HTERT RPE-1 (cell line): Measurements from ENCODE around the gene SORT1.
"Not testable (repeated sequence)": the region's sequence is repeated elsewhere in the genome, so short reads cannot be mapped to it uniquely, and the experiment has no call there.

Source experiments
- in situ Hi-C: fragments of 300-500 bp; cut with MboI; formaldehyde crosslinking; loops from 4 replicates; pipeline ENCODE4 v1.14.3; 2020; ENCODE audit warnings: low sequenced_read_pairs

The SORT1 gene

DNA sequence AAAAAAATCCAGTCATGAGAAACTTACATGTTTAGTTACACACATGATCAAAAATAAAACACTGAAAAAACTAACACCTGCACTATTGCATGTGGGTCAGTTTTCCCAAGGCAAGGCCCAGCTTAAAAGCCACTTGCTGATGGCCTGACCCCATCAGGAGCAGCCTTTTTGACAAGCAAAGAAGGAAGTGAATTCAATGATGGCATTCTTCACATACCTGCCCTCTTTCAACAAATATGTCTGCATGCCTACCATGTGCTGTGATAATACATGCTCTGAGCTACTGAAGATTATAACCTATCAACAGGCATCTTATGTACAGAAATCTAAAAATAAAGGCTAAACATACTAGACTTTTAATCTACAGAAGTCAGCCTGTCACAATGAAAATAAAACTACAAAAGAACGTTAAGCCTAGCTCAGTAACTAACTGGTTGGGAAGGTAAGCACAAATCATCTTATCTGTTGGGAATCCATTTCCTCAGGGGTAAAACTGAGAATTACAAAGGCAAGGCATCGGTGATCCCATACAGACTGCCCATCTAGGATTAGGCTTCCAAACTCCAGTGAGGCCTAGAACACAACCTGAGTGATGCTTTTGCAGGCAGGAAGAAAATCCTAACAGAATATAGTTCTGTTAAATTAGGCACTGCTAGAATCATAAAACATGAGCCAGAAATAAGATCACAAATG is 14.5 kb downstream of the SORT1 start:
- in situ Hi-C loops, result no loop called here

DNA sequence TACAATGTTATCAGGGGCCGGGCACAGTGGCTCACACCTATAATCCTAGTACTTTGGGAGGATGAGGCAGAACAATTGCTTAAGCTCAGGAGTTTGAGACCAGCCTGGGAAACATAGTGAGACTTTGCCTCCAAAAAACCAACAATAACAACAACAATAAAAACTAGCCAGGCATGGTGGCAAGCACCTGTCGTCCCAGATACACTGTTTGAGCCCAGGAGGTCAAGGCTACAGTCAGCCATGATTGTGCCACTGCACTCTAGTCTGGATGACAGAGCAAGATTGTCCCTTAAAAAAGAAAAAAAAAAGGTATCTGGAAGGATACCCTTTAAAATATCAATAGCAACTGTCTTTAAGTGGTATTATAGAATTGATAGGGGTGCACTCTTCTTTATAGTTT is 16.1 kb downstream of the SORT1 start:
- in situ Hi-C loops, result no loop called here

DNA sequence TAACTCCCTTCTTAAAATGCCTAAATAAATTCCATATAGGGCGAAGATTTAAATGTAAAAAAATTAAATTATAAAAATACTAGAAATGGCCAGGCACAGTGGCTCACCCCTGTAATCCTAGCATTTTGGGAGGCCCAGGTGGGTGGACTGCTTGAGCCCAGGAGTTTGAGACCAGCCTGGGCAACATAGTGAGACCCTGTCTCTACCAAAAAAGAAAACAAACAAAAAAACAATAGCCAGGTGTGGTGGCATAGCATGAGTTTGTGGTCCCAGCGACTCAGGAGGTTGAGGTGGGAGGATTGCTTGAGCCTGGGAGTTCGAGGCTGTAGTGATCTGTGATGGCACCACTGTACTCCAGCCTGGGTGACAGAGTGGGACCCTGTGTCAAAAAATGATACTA is 17.8 kb downstream of the SORT1 start:
- in situ Hi-C loops, result no loop called here

DNA sequence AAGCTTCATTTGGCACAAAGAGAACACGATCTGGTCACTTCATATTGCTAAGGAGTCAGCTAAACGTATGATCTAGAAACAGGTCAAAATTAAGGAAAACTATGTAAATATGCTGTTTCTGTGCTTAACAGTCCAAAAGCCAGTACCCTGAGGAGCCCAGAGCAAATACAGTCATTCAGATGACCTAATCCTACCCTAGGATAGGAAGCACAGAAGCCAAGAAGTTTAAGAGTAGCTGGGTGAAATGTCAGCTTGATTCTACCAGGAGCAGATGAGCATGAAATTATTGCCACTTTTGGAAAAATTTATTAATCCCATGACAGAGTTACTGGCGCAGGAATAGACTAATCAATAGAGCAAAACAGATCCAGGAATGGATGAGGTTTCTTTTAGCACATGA is 18.3 kb downstream of the SORT1 start:
- in situ Hi-C loops, result no loop called here

DNA sequence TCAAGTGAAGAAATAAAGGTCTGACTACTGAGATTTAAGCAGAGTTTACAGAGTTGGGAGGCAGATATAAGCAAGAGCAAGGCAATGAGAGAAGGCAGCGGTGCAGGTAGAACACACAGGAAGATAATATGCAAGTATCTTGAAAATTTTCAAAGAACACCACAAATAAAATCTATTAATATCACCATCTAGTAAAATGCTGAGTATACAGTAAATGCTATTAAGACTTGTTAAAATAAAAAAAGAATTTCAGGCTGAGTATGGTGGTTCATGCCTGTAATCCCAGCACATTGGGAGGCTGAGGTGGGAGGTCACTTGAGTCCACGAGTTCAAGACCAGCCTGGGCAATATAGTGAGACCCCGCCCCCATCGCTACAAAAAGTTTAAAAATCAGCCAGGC is 20.0 kb downstream of the SORT1 start:
- in situ Hi-C loops, result no loop called here

DNA sequence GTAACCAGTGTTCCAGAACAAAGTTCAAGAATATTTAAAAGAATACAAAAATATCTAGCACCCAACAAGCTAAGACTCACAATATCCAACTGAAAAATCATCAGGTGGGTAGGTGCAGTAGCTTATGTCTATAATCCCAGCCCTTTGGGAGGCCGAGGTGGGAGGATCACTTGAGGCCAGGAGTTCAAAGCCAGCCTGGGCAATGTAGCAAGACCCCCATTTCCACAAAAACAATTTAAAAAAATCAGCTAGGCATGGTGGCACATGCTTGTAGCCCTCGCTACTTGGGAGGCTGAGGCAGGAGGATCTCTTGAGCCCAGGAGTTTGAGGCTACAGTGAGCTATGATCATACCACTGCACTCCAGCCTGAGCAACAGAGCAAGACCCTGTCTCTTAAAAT is 24.0 kb downstream of the SORT1 start:
- in situ Hi-C loops, result not testable (repeated sequence)

DNA sequence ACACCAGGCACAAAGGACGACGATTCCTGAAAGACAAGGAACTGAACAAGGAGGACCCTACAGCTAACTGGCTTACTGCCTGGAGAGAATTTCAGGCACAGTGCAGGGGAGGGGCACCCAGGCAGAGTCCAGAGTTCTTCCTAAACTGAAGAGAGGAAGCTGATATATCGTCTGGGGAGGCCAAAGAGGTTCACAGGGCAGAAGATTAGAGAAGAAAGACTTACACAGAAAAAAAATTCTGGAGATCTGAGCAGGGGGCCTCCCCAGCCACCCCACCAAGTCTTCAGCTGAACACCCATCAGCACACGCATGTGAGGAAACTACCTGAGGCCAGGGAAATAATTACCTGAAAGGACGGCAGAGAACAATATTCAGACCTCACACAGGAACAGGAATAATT is 24.6 kb downstream of the SORT1 start:
- in situ Hi-C loops, result no loop called here

DNA sequence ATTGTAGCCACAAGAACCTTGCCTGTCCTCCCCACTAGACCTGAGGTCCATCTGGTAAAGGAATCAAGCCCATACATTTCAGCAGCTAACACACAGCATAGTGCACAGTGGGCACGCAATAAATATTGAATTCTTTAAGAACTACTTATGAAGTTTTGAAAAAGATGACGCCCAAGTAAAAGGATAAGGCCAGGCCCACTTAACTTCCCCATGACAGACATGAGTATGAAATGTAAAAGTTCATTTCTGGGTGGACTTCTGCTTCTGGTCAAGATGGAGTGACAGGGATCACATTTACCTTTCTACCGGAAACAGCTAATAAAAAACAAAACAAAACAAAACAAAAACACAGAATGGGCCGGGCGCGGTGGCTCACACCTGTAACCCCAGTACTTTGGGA is 25.4 kb downstream of the SORT1 start:
- in situ Hi-C loops, result no loop called here

DNA sequence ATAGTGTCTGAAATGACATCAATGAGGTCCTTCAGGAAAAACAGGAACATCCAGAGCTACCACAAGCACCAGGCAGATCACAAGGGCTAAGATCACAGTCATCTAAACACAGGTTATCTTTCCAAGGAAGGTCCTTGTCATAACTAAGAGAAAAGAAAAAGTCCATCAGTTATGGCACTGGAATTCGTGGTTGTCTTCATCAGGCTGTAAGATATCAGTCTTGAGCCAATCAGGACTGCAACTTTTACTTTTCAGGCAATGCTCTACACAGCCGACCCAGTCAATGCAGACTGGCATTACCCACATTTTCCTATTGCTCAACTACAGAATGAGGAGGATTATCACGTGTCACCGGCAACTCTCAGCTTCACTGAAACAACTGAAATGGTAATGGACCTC is 26.4 kb downstream of the SORT1 start:
- in situ Hi-C loops, result no loop called here

DNA sequence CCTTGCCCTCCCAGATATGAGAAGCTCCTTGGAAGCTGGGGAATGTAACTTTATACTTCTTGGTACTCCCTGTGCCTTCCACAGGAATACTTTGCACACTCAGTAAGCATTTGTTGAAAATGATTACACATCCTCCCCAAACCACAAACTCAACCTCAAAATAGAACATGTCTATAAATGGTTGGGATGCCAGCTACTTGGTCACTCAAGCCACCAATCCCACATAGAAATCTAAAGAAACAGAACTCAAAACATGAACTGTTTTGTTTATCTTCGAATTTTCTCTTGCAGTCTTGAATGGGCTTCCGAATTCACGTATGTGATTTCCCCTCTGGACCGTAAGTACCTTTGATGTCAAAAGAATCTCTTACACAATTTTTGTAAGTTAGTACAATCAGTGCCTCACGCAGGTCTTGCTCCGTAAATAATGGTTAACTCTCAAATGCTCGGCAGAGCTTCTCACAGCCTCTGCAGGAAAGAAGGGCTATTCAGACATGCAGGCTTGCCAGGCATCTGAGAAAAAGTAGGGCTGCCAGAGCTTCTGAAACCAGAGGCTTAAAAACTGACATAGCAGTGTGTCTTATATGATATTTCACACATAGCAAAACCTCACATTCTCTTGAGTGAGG is 26.9 kb downstream of the SORT1 start:
- in situ Hi-C loops, result no loop called here

DNA sequence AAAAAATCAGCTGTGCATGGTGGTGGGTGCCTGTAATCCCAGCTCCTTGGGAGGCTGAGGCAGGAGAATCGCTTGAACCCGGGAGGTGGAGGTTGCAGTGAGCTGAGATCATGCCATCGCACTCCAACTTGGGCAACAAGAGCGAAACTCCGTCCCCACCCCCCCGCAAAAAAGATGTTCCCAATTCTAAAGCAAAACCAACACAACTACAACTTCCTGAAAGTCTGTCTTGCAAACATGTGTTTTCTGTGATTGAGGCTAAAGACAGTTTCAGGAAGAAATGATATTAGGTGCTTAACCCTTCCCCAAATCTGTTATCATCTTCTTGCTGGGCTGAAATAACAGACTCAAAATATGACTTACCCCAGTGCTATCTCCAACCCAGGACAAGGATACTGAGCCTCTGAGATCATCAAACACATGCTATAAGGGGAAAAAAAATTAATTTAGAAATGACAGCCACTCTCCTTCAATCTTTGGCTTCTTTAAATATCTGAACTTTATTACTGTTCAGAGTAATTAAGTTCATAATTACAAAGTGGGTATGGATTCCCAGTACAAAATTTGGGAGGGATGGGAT is 28.5 kb downstream of the SORT1 start:
- in situ Hi-C loops, result no loop called here

DNA sequence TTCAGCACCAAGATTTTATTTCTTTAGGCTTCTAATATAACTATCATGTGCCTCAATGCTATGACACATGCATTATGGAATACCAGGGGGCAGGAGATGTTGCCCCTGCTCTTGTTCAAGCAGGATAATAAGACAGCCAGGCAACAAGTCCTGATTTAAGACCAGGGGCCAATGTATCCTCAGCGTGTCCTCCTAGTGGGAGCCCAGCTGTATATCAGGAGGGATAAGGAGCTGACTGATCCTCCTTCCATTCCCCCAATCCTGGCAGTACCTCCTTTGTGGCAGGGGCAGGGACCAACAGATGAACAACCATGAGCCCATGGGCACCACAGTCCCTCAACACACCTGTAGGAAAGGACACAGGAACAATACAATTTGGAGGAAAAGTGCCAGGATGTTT is 29.3 kb downstream of the SORT1 start:
- in situ Hi-C loops, result no loop called here

DNA sequence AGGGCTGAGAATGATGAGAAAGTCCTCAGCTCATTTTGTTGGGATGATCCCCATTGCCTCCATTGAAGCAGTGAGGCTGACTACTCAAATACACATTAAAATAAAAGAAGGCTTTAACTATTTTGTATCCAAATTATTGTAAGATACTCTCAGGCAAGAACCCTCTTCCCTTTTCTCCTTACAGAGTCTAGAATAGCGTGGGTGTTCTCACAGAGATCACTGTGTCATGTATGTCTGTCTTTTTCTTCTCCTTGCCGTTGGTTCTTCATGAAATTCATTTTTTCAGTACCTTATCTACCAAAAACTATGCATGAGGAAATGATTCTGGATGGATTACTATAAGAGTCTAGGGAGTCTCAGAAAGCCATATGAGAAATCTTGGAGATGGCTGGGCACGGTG is 30.1 kb downstream of the SORT1 start:
- in situ Hi-C loops, result no loop called here

DNA sequence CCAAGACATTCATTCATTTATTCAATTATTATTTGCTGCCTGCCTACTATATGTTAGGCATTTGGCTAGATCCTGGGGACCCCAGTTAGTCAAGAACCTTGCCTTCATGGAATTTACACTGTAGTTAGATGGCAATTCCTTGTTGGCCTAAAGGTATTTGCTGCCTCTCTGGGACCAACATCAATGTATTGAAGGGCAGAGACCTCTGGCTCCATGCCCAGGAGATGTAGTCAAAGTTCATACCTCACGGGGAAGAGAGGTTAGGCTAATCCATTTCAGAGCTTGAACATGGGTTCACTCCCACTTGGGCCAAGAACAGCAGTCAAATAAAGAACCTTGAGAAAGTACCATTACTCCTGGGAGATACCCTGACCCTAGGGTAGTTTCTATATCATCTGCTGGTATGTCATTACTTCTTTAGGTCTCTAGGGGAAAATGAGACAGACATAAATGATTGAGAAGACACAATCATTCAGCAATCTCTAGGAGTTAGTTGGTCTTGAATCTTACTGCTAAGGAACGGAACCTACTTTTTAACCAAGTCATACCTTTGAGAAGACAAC is 32.0 kb downstream of the SORT1 start:
- in situ Hi-C loops, result no loop called here

DNA sequence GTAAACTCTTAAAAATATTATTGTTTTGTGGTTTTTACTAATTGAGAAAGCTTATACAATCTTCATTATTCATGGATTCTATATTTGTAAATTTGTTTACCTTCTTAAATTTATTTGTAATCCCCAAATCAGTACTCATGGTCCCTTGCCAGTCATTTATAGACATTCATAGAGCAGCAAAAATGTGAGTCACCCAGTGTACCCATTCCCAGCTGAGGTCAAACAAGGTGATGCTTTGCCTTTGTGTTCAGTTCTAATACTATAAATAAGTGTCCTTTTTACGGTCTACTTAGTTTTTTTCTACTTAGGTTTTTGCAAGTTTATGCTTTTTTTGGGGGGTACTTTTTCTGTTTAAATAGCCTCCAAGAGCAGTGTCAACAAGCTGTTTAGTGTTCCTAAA is 36.1 kb downstream of the SORT1 start:
- in situ Hi-C loops, result no loop called here

DNA sequence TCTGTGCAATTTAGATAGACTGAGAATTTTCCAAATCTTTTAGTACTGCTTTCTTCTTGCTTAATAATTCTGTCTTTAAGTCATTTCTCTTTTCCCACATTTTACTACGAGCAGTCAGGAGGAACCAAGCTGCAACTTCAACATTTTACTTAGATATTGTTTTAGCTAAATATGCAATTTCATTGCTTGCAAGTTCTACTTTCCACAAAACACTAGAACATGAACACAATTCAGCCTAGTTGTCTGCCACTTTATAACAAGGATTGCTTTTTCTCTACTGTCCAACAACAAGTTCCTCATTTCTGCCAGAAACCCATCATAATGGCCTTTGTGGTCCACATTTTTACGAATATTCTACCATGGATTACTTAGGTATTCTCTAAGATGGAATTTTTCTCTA is 36.6 kb downstream of the SORT1 start:
- in situ Hi-C loops, result no loop called here

DNA sequence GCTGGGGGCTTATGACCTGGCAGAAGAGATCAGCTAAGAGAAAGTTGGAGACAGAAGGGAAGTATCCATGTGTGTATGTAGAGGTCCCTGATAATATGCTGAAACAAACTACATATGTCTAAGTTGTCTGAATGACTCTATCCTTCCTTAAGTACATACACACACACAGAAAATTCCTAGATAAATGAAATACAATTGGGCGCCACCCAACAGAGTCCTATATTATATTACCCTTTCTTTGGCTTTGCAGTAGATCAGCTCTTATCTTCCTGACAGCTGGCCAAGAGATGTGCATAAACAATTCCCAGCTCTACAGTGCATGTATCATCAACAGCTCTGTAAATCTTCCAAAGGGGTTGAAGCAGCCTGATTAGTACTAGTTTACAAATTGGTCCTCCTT is 40.1 kb downstream of the SORT1 start:
- in situ Hi-C loops, result no loop called here

DNA sequence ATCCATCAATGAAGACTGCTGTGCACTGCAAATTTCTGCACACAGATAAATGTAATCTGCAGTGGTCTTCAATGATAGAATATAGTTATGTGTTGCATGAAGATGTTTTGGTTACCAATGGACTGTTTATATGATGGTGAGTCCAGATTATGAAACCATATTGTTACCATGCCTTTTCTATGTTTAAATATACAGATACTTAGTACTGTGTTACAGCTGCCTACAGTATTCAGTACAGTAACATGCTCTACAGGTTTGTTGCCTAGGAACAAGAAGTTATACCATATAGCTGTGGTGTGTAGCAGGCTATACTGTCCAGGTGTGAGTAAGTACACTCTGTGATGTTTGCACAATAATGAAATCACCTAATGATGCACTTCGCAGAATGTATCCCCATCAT is 40.8 kb downstream of the SORT1 start:
- in situ Hi-C loops, result no loop called here

DNA sequence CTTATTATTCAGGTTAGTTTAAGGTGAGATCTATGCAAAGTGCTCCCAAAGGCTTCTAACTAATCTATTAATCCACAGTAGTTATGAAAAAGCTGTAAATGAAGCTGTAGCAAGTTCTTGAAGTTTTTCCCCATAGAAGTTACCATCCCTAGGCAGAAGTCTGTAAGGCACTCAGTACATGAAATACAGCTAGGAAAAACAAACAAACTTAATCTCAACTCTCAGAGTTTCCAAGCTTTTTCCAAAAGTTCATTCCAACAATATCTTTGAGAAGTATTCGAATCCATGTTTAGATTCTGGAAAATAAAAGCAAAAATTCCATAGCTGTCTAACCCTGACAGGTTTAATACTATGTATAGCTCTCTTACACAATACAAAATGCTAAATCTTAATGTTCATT is 41.2 kb downstream of the SORT1 start:
- in situ Hi-C loops, result no loop called here

DNA sequence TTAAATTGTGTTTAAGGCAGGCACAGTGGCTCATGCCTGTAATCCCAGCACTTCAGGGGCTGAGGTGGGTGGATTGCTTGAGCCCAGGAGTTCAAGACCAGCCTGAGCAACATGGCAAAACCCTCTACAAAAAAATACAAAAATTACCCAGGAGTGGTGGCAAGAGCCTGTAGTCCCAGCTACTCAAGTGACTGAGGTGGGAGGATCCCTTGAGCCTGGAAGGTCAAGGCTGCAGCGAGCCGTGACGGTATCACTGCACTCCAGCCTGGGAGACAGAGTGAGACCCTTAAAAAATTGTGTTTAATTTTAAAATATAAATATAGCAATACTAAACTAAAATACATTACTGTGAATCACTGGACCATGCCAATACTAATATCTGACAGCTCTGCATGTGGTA is 42.8 kb downstream of the SORT1 start:
- in situ Hi-C loops, result no loop called here

DNA sequence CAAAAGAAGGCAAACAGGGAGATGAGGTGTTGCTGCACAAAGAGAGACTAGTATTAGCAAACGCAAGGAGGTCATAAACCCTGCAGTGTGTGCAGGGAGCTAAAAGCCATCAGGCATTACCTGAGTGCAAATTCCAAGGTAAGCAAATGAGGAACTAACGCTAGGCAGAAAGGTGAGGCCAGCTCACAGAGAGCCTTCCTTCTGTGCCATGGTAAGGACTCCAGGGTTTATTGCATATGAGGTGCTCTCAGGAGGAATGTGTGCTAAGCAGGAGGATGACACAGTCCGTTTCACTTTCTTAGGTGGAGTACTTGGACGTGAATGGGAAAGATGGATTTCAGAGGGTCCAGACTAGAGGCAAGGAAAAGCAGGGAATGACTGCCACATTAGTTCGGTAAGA is 46.3 kb downstream of the SORT1 start:
- in situ Hi-C loops, result no loop called here

DNA sequence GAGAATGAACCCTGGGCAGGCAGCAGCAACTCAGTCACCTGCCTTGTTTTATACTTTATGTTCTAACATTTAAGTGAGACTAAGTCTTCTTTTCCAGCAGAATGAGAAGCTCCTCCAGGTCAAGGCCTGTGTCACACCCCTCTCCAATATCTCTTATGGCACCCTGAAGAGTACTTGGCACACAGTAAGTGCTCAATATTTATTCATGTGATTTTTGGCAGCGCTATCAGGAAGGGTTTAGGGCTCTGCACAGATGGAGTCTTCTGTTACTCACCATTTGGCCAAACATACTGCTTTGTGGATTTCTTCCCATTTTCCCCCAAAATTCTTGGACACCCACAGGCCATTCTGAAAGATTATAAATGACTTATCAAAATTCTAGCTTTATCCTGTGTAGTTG is 47.1 kb downstream of the SORT1 start:
- in situ Hi-C loops, result no loop called here
